RPMI7951 (cell line): ENCODE data around the gene HPSE2. TPM values are rescaled to one million over a fixed set of nuclear protein-coding genes. Genes with fewer than 3 reads are reported as not detected.
"Not testable (repeated sequence)": the region's sequence is repeated elsewhere in the genome, so short reads cannot be mapped to it uniquely, and the experiment has no call there.

ENCODE experiments used
- DNase-seq: peaks from one replicate; pipeline ENCODE4 v3.0.0-alpha.2; 2012; ENCODE audit warnings: low read depth
- total RNA-seq: library from RNA; depleted of rRNA; stranded (reverse); fragments of >200 nt; shearing (Covaris generic); gene quantifications from 2 replicates; pipeline ENCODE4 v1.2.3, GENCODE V29; 2014

Gene HPSE2
- total RNA-seq, 1 experiment from 2014 or later: not detected

DNA sequence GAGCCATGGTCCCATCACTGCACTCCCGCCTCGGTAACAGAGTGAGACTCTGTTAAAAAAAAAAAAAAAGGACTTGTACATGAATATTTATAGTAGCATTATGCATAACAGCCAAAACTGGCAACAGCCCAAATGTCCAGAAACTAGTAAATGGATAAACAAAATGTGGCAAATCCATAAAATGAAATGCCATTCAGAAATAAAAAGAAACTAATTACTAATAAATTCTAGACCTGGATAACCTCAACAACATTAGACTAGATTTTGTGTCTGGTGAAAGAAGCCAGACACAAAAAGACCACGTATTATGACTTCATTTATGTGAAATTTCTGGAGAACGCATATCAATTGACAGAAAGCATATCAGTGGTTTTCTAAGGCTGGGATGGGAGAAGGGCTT lies 74.5 kb downstream of the HPSE2 start:
- DNase-seq: no peak

DNA sequence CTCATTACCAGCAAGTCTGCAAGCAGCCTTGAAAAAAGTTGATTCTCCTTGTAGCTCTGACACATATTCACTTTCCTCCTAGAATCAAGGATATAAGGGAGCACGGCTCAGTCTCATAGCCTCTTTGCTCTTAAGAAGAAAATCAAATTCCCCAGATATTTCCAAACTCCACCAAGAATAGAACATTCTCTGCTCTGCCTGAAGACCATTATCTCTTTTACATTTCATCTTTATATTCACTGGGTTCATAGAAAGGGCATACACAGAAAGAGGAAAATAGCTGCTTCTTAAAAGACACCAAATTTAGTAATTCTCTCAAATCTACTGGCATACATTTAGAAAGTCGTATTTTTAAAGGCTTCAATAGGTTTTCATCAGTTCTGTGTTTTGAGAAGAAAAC lies 92.0 kb downstream of the HPSE2 start:
- DNase-seq: no peak

DNA sequence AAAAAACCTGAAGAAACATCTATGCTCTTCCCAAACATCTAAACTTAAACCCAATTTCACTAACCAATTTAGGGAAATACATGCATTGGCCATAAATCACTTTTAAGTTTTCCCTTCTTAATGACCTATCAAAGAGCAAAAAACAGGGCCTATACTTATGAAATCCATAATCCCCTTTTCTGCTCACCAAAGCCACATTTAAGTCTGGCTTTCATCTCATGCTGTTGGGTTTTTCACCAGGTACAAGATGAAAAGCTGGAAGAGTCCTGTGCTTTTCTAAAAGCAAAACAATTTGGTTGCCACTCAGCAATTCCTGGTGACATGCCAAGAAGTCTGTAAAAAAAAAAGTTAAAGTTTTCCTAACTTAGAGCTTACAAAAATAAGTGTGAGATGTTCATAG lies 92.6 kb downstream of the HPSE2 start:
- DNase-seq: no peak

DNA sequence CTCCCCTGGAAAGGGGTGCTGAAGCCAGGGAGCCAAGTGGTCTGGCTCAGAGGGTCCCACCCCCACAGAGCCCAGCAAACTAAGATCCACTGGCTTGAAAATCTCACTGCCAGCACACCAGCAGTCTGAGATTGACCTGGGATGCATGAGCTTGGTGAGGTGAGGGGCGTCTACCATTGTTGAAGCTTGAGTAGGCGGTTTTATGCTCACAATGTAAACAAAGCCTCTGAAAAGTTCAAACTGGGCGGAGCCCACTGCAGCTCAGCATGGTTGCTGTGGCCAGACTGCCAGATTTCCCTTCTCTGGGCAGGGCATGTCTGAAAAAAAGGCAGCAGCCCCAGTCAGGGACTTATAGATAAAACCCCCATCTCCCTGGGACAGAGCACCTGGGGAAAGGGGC lies 102.8 kb downstream of the HPSE2 start:
- DNase-seq: not testable (repeated sequence)

DNA sequence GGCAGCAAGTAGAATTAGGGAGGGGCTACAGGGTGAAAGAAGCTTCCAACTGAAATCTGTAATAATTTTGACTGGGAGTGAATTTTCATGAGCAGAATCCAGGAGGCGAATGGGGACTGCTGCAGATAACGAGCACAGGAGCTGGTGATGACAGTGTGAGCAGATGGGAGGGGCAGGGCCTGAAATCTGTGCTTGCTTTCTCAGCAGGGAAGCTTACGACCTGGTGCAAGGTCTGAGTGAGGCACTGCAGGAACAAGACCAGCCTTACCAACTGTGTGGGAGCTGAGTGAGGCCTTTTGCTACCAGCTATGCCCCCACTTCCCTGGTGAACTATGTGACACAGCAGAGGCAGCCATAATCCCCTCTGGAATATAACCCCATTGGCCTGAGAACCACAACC lies 109.8 kb downstream of the HPSE2 start:
- DNase-seq: no peak

DNA sequence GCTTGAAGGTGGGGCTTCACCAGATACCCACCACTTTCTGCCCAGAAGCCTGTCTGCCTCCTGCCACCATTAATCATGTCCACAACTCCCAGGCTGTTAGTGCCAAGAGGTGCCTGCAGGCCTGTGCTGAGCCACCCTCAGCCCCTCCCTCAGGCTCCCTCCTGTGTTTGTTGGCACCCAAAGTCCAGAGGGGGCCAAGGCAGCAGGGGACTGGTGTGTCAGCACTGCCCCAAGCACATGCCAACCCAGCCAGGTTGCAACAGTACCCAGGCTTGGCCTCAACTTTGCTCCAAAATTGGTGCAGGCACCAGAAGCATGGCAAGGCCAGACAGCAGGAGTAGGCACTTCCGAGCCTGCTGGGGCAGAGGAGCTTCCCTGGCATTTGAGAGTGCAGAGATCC lies 111.3 kb downstream of the HPSE2 start:
- DNase-seq: no peak

DNA sequence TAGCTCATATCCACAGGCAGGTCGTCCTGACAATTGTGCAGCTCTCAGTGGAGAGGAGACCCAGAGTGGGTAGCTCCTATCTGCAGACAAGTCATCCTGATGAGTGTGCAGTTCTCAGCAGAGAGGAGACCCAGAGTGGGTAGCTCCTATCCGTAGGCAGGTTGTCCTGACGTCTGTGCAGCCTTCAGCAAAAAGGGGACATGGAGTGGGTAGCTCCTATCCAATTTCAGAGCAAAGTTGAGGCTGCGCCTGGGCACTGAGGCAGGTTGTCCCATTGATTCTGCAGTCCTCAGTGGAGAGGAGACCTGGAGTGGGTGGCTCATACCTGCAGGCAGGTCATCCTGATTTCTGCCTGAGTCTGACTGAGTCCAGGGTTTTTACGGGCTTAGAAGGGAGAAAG lies 111.8 kb downstream of the HPSE2 start:
- DNase-seq: no peak

DNA sequence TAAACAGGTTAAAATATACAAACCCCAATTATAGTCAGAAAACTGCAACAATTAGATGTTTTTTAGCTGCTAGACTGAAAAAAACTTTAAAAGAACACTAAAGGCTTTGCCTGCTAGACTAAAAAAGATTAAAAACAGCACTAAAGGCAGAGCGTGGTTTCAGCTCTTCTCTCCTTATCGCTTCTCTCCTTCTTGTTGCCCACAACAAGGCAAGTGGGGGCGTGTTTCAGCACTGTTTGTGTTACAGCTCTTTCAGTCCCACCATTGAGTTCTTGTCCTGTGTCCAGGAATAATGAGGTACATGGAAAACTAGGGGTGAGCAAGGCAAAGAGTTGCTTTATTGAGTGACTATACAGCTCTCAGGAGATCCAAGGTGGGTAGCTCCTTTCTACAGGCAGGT lies 112.3 kb downstream of the HPSE2 start:
- no peak for DNase-seq

DNA sequence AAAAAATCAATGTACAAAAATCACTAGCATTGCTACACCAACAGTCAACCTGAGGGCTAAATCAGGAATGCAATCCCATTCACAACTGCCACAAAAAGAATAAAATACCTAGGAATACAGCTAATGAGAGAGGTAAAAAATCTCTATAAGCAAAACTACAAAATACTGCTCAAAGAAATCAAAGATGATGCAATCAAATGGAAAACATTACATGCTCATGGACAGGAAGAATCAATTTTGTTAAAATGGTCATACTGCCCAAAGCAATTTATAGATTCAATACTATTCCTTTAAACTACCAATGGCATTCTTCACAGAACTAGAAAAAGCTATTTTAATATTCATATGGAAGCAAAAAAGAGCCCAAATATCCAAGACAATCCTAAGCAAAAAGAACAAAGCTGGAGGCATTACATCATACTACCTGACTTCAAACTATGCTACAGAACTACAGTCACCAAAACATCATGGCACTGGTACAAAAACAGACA lies 116.3 kb downstream of the HPSE2 start:
- DNase-seq: no peak

DNA sequence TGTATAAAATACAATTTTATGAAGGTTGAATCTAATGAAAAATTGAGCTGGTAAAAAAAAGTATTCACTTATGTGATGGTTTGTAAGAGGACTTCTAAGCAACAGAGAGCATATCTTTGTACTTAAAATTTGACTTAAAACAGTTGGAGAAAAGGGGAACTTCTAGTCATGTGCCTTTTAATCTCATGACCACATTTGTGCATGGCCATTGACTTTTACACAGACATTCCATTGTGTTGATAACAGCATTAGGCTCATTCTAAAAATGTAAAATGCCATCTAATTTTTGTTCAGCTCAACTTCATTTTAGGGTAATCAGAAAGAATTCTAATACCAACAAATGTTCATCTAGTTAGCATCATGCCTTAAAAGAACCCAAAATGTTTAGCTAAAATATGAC lies 119.9 kb downstream of the HPSE2 start:
- no peak for DNase-seq

DNA sequence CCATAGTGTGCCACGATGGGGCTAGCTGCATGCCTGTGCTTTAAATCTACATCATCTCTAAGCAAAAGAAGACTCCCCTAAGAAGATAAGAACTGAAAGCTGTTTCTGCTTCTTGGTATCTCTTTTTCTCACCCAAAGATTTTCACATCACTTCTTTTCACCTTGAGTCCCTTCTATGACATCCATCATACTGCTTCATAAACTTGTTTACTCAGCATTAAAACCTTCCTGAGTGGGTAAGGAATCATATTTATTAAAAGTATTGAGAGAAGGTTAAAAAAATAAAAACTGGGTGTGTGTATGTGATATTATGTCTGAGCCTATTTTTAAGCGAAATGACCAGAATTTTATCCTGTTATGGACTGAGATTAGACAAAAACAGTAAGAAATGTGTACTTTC lies 150.3 kb downstream of the HPSE2 start:
- no peak for DNase-seq

DNA sequence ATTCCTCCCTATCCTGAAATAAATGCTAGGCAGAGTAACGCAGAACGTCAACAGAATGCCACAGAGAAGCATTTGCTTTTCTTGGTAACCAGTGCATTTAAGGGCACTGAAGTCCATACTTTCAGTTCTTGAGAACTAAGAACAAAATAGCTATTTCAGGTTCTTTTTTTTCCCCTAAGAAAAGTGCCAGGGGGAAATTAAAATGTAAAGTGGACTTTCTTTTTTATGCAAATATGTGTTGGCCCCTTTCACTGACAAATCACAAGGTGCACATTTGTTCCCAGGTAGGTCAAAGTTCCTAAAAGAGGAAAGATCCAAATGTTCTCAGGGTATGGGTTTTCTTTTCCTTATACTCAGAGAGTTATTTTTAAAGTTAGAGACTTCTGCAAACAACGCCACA lies 151.5 kb downstream of the HPSE2 start:
- no peak for DNase-seq

DNA sequence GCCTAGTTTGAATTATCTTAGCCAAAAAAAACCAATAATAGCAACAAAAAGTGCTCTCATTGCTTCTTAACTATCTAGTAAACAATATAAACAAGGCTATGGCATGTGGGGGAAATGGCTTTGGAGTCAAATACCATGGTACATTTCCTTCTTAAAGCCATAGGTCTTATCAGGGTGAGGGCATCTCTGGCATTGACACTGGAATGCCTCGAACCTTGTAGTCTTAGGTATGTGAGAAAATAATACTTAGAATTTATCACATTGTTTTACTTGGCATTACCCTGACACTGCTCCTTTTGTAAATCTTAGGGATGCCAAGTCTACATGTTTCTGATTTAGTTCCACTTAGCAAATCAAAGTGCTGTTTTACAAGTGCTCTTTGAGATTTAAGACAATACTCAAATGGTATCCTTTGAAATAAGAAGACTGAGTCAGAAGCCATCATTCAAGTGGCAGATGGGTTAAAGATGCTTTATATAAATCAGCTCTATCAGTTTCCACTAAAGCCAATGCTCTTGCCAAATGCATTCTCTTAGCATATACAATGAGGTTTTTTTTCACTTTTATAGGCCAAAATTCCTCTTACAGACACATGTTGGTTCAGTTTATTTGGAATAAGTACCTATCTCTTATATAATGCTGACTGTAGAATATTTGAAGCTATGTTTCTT lies 155.2 kb downstream of the HPSE2 start:
- DNase-seq: no peak

DNA sequence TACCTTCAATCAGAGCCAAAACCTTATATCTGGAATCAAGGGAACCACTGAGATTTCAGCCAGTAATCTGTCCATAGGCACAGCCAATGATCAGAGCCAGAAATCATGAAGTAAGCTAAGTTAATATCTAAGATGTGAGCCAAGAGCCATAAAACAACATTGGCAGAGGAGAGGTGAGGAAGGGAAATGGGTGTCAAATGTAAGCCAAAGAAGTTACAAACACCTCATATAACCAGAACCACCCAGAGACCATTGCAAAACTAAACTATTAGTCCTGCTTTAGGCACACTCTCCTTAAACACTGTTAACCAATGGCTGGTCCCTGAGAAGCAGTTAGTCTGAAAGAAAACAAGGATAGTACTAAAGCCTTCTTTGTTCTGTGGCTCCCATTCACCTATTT lies 173.1 kb downstream of the HPSE2 start:
- DNase-seq: no peak

DNA sequence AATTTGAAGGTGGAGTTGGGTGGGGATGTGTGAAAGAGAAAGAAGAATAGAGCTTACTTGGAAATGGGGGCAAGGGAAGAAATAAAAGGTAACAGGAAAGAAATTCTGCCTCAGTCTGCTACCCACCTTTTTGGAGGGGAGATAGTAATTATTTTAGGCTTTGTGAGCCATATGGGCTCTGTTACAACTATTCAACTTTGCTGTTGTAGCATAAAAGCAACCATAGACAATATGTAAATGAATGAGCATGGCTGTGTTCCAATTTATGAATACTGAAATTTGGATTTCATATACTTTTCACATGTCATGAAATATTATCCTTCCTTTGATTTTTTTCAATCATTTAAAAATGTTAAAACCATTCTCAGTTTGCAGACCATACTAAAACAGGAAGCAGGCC lies 176.9 kb downstream of the HPSE2 start:
- DNase-seq: no peak

DNA sequence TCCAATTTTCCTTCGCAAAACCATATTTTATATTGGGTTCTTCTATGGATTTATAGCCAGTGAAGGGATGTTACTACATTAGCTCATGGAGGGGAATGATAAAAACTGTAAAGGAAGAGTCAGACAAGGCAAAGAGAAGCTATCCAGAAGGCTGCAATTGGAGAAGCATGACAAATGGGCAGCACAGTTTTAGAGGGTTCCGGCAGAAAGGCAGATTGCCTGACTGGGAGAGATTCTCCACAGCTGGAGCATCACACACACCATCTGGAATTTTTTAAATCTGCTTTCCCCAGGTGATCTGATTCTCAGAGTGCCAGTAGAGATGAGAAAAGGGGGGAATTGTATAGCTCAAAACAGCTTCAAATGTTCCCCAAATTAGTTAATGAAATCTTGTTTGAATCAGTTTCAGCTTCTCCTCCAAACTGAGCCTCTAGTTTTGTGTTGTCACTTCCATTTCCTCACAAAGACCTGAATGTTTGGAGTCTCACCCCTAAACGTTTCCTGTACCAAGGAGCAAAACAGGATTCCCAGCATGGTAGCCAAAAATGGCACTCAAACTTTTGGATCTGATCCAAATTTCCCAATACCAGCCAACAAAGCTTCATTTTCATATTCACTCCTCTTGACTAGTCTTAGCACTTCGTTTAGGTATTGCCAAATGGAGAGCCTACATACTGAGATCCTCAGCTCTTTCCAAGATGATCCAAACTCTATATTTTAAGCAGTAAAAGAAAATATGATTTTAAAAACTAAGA lies 177.5 kb downstream of the HPSE2 start:
- no peak for DNase-seq

DNA sequence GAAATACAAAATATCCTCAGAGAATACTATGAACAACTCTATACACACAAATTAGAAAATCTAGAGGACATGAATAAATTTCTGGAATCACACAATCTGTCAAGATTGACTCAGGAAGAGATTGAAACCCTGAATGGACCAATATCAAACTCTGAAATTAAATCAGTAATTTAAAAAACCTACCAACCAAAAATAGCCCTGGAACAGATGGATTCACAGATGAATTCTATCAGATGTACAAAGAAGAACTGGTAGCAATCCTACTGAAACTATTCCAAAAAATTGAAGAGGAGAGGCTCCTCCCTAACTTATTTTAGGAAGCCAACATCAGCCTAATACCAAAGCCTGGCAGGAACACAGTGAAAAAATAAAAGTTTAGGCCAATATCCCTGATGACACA lies 190.0 kb downstream of the HPSE2 start:
- DNase-seq: no peak

DNA sequence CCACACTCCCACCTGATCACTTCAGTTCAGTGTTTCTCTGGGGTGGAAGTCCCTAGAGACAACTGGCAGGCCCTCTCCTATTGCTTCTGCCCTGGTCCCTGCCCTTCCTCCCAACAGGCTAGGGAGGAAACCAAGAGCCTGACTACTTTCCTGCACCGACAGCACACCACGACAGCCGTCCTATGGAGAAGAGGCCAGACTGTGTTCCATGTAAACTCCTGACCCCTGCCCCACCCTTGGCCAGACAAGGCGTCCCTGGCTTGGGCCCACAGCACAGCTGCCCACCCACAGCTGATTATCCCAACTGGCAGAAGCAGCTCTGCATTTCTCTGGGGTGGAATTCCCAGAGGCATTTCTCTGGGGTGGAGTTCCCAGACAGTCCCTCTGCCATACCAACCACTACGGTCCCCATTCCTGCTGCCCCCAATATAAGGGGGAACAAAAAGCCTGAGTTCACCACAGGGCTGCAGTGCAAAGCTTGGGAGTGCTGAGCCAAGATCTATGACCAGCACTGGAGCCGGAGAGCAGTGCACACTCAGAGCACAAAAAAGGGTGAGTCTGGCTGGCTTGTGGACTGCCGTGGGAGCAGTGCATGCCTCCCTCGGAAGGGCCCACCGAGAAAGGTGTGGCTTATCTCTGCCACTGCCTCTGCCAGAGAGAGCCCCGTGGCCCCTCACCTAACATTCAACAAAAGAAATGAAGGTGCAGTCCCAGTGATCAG lies 193.4 kb downstream of the HPSE2 start:
- DNase-seq: no peak

DNA sequence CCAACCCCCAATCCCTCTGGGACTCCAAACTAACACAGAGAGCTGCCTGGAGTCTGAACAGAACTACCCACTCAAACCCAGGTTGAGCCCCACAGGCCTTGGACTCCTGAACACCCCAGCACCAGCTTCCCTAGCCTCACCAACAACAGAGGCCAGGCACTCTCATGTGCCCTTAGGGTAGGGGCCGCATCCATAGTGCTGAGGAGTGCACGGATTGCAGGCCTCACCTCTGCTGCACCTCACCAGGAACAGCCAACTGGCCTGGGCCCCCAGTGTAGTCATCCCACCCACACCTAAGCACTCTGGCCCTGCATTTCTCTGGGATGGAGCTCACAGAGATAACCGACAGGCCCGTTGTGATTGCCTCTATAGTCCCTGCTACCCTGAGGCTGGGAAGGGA lies 194.2 kb downstream of the HPSE2 start:
- DNase-seq: no peak

DNA sequence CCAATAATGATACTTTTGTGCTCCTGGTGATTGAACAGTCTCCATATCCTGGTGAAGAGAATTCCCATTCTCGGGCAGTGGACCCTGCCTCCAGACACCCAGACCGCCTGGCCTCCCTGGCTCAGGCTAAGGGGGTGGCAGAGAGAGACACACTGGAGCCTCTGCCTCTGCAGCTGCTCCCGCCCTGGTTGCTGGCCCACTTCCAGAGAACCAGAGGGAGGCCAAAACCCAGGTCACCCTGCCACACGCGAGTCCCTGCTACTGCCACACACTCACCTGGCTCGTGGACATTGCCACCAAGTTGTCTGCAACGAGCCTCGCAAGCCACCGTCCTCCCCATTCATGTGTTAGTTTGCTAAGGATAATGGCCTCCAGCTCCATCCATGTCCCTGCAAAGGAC lies 221.8 kb downstream of the HPSE2 start:
- no peak for DNase-seq

DNA sequence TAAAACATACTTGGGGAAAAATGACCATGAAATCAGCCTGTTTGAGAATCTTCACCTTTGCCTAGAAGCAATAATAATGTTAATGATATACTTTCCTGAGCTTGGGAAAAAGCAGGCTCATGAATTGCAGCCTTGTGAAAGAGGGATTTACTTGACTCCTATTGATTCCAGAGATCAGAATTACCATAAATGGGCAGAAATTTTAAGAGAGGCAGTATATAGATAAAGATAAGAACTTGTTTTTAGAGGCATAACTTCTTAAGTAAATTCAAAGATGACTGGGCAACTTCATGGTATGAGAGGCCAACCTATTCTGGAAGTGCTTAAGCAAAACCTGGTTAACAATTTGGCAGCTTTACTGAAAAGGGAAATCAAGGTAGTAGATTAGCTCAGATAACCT lies 225.4 kb downstream of the HPSE2 start:
- DNase-seq: no peak

DNA sequence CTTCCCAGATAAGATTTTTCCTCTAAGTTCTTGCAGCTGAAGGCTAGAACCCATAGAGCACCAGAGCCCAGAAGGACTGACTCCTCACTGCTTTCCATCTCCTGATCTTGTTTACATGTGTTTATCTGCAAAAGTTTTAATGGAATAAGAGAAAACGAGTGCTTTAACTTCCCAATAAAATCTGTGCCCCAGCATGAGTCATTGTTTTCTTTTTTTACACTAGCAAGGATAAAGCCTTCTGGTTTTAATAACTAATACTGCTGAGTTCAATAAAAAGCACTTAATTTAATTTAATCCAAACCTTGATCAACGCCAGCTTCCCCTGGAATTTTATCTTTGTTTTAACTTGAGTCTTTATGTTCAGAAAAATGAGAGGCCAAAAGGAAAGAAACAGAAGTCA lies 227.6 kb downstream of the HPSE2 start:
- no peak for DNase-seq

DNA sequence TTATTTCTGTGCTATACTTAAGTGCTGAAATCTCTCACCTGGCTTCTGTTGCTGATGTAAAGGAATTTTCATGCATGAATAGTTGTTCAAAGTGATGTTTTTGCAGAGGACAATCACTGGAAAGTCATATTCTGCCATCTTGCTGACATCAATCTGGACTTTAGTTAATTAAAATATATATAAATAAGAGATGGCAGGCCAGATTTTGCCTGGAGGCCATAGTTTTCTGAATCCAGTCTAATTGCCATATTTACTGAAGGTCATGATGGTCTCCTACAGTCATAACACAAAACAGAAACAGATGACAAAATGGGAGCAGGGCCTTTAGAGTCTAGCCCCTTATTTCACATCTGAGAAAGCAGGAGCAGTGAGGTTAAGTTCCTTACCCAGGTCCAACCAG lies 228.2 kb downstream of the HPSE2 start:
- DNase-seq: no peak
